Islet precursor cell (in vitro differentiated cells): ENCODE data around the gene NRBF2.
"Not testable (repeated sequence)": the region's sequence is repeated elsewhere in the genome, so short reads cannot be mapped to it uniquely, and the experiment has no call there.

ENCODE experiments used
- DNase-seq: peaks from one replicate; pipeline ENCODE4 v3.0.0-alpha.2; 2018

The NRBF2 gene

DNA sequence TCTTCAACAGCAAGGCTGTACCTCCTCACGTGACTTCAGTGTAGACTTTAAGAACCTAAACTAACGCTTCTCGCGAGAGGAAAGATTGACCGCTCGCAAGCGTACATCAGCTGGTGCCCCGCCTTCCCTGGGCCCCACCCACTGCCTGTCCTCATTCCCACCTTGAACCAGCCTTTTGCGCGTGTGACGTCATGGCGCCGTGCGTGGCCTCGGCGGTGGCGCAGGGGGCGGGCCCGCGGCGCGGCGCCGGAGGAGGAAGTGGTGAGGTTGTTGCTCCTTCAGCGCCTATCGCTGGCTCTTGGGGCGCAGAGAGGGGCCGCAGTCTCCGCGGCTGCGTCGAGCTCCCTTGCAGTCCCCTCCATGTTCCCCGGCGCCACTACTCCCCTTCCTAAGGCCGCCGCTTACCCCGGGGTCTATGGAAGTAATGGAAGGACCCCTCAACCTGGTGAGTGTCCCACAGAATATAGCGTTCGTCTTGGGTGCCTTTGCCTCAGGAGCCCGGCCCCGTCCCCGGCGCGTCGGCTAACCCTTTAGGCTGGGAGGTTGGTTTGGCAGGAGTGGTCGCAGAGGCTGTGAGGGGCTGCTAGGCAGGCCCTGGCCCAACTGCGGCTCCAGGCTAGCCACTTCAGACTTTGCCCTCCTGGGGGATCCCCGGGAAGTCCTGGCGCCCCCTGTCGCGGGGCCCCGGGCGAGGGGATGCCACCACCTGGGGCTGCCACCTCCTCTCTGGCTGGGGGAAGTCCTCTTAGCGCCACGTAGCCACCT is at the start of gene NRBF2:
Gene NRBF2, plus strand, starts transcription at position 273 of the 765 bp plus-strand sequence. Its CDS starts 143 bp downstream, at position 416.
- DNase-seq, result peak; percentile 98

DNA sequence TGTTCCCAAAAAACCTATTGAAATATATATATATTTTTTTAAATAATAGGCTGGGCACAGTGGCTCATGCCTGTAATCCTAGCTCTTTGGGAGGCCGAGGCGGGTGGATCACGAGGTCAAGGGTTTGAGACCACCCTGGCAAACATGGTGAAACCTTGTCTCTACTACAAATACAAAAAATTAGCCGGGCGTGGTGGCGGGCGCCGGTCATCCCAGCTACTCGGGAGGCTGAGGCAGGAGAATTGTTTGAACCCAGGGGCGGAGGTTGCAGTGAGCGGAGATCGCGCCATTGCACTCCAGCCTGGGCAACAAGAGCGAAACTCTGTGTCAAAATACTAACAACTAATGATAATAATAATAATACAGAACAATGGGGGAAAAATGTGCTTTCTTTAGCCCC is 49.7 kb upstream of the NRBF2 start:
- not testable (repeated sequence) for DNase-seq

DNA sequence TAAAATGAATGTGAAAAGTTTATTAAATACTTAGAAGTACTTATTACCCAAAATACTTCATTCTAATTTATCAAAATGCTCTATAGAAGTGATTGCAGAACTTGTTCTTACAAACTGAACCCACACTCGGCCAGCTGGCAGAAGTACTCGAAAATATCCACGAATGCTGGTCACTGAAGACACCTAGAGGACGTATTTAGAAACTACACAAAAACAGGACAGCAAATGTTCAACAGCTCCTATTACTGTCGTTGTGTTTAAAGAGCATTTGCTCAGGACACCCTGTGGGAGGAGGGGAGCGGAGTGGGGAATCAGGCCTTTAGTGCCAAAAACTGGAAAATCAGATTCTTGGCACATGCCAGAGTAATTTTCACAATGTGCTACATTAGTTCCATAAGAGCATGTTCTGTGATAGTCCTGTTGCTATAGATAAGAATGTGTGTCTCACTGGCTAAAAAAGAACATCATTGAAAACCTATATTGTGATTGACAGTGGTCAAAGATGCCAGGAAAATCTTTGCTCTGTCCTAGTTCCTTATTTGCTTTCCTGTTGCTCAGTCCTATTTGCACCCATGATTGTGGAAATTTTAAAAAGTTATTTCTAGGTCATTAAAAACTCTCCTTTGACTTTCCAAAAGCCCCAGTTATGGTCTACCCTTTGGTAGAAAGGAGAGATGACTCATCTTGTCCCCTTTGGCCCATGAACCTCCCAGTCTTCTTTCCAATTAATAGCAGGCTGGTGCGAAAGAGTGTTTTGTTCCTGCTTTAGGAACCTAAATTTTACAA is 49.0 kb upstream of the NRBF2 start:
- peak; percentile 59 for DNase-seq

DNA sequence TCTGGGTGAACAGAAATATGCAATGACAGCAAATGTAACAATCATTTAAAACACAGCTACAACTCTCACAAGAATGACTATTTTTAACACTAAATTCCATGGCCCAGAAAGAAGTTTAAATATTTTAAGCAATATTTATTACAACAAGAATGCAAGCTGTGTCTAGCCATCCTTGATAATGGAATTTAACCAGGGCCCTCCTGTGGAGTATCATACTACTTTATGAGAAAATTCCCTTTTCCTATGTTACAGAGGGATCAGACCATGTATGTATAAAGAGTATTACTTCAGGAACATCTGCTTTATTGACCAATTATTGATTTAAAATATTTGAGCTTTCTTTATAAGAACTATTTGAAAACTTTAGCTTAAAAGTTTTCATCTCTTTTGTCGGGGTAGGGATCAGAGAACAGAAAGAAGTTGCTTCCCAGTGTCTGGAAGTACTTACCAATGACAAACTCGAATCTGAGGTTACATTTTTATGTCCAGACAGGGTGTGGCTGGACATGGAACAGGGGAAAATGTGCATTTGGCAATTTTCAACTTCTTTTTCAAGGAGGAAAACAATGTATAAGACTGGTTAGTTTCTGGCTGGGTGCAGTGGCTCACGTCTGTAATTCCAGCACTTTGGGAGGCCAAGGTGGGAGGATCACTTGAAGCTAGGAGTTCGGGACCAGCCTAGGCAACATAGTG is 48.3 kb upstream of the NRBF2 start:
- DNase-seq, result no peak

DNA sequence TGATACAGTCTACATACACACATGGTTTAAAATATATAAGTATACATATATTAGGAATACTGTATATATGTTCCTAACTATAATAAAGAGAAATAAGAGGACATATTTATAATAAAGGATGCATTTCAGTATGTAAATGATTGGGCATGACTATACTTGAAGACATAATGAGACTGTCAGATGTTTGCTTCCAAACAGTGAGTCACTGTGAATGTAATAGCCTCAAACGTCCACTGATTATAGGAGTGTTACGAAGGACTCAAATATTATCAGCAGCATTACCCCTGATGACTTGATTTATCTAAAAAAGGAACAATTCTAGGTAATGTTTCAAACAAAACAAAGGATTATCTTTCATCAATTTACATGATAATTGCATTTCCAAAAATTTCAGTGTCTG is 39.9 kb upstream of the NRBF2 start:
- no peak for DNase-seq

DNA sequence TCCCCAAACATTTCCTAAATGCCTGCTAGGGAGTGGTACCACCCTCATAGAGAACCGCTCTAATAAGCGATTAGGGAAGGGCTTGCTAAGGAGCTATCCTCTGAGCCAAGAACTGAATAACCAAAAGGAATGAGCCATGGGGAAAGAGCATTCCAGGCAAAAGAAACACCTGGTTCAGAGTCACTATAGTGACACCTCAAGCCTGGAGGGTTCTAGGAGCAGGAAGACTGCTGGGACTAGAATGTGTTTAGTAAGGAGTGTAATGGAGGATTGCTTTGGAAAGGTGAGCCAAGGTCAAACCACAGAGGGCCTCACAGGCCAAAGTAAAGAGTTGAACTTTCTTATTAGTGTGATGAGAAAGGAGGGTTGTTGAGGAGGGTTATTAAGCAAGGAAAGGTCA is 38.7 kb upstream of the NRBF2 start:
- no peak for DNase-seq

DNA sequence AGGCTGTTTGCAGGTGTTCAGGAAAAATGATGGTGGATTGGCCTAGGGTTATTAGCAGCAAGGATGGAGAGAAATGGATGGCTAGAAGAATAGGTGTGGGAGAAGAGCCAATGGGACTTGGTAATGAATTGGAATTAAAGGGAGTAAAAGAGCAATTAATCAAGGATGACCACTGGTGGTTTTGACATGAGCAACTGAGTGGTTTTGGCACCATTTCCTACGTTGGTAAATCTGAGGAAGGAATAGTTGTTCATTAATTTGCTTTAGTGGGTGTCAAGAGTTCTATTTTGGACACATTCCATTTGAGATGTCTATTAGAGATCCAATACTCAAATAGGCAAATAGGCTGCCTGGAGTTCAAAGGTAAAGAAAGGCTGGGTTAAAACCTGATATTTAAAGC is 38.2 kb upstream of the NRBF2 start:
- no peak for DNase-seq

- no peak for DNase-seq
Observed at GRCh38 chr10:63099734-63100133, 33.4 kb upstream of the NRBF2 start.

GRCh38 chr10:63101091-63101490 is 32.0 kb upstream of the NRBF2 start:
- not testable (repeated sequence) for DNase-seq

GRCh38 chr10:63102279-63102883 is 30.7 kb upstream of the NRBF2 start:
- DNase-seq, result not testable (repeated sequence)

DNA sequence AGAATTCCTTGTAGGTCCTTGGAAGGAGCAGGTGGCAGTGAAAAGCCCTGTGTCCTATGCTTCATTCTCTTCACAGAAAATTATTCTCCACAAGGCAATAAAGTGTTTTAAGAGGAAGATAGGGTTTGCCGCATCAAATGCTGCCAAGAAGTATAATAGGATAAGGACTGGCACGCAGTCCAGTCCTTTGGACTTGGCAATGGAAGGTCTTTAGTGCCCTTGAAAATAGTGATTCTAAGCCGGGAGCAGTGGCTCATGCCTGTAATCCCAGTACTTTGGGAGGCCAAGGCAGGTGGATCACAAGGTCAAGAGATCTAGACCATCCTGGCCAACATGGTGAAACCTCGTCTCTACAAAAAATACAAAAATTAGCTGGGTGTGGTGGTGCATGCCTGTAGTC is 29.9 kb upstream of the NRBF2 start:
- not testable (repeated sequence) for DNase-seq

DNA sequence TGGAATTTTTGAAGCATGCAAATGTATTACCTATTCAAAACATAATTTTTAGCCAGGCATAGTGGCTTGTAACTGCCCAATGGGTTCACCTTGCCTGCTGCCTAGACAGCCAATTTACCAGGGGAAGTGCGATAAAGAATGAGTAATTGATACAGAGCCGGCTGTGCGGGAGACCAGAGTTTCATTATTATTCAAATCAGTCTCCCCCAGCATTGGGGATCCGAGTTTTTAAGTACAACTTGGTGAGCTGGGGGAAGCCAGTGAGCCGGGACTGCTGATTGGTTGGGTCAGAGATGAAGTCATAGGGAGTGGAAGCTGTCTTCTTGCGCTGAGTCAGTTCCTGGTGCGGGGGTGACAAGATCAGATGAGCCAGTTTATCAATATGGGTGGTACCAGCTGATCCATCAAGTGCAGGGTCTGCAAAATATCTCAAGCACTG is 29.1 kb upstream of the NRBF2 start:
- no peak for DNase-seq

DNA sequence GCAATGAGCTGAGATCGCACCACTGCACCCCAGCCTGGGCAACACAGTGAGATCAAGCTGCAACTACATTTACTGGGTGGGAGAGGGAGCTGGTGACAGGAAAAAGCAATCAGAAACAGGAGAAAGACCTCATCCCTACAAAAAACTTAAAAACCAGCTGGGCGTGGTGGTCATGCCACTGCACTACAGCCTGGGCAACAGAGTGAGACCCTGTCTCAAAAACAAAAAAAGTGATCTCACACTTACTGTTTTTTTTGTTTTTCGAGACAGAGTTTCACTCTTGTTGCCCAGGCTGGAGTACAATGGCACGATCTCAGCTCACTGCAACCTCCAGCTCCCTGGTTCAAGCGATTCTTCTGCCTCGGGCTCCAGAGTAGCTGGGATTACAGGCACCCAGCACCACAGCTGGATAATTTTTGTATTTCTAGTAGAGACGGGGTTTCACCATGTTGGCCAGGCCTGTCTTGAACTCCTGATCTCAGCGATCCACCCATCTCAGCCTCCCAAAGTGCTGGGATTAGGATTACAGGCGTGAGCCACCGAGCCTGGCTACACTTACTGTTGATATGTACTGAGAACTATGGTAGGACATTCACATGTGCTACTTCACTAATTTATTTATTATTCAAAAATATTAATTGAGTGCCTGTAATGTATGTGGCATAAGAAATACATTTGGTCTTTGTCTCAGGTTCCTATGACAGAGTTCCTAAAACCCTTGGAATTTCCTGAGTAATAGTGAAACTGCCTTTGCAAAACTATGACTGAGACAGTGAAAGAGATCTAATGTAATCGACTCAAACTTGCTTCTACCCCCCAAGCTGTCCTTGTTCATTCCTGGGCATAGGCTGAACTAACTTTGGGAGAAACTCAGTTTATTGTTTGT is 27.7 kb upstream of the NRBF2 start:
- DNase-seq, result no peak

DNA sequence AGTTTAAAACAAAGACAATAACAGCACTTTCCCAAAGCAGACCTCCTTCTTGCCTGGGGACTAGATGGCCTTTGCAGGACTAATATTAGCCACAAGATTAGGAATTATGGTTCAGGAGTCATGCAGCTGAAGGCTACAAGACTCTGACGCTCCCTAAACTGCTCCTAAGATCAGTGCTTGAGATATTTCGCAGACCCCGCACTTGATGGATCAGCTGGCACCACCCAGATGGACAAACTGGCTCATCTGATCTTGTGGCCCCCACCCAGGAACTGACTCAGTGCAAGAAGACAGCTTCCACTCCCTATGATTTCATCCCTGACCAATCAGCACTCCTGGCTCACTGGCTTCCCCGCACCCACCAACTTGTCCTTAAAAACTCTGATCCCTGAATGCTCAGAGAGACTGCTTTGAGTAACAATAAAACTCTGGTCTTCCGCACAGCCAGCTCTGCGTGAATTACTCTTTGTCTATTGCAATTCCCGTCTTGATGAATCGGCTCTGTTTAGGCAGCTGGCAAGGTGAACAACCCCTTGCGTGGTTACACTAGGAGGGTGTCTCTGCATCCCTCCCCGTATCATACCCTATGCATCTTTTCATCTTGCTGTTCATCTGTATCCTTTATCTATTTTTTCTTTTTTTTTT is 26.9 kb upstream of the NRBF2 start:
- DNase-seq, result peak; percentile 67

DNA sequence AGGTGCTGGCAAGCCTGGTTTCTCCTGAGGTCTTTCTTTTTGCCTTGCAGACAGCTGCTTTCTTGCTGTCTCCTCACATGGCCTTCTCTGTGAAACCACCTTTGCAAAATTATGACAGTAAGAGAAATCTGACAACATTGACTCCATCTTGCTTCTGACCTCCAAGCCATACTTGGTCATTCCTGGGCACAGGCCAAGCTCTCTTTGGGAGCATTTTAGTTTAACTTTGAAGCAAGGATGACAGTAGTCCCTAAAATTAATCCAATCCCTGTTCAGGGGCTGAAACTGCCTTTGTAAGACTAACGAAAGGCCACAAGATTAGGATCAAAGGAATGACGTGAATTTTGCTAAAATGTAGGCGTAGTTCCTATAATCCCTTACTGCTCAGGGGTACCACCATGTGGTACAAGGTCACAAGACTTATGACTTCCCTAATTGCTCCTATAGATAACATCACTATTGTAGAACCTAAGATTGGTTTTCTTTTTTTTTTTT is 25.1 kb upstream of the NRBF2 start:
- no peak for DNase-seq

- DNase-seq, result no peak
Observed at GRCh38 chr10:63110940-63111339, 22.2 kb upstream of the NRBF2 start.

DNA sequence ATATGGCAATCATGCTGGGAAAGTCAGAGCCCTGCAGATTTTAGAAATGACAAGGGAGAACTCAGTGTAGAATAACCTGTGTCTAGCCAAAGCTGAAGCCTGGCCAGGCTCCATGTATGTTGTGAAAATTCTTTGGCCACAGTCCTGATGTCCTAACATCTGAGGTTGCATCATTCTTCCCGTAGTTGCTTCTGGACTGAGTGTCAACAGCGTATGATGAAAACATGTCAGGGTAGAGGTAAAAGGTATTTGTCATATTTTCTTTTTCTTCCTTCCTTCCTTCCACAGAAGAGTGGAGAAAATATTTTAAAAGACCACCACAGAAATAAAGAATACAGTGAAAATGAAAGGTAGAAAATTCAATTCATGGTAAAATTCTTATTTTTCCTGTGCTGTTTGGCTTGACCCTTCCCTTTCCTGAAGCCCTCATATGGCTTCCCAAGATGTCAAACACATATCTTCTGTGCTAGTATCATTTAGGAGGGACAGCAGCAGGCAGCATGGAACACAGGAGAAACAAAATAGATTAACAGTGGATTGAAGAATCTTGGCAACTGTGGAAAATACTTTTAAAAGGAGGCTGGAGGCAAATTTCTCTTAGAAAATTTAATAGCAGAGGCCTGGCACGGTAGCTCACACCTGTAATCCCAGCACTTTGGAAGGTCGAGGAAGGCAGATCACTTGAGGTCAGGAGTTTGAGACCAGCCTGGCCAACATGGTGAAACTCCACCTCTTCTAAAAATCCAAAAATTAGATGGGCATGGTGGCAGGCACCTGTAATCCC is 18.9 kb upstream of the NRBF2 start:
- DNase-seq, result no peak

- peak; percentile 90 for DNase-seq
Observed at GRCh38 chr10:63115732-63116383, 17.3 kb upstream of the NRBF2 start.

DNA sequence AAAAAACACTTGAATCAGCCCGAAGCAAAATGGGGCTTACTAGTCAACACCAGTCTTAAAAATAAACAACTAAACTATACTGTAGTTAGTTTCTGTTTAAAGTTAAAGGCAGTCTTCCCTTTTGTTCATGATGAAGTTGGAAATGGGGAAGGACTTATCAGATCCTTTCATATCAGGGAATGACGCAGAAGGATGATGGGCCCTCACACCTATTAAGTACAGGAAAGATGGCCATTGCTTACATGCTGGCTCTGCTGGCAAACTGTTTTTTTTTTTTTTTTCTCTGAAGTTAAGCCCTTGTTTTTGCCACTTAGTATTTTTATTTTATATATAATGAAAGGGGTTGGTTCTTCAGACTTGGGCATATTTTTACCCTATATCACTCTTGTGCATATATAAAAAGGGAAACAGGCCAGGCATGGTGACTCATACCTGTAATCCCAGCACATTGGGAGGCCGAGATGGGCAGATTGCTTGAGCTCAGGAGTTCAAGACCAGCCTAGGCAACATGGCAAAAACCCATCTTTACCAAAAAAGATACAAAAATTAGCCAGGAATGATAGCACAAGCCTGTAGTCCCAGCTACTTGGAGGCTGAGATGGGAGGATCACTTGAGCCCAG is 16.6 kb upstream of the NRBF2 start:
- DNase-seq, result no peak

GRCh38 chr10:63119041-63119440 is 14.1 kb upstream of the NRBF2 start:
- no peak for DNase-seq
